Liver (tissue), 9 donors: ENCODE measurements around the gene ZNRF2. TPM values are rescaled to one million over a fixed set of nuclear protein-coding genes. Genes with fewer than 3 reads are reported as not detected.

Source experiments
- DNase-seq: peaks from one replicate; pipeline ENCODE4 v3.0.0-alpha.2; 2017; ENCODE audit warnings: low spot score
- H3K27ac ChIP-seq, 2 donors: one replicate each; pipeline ENCODE4 v1.7.0; 2013; ENCODE audit warnings: inconsistent platforms in 2 of 2, low read length in 2 of 2, control low read depth in 1 of 2, low read depth in 1 of 2, mild to moderate bottlenecking in 1 of 2
- H3K27me3 ChIP-seq, 4 donors: one replicate each; pipeline versions ENCODE4 v1.6.1 to v1.7.0; 2013; ENCODE audit warnings: low read length in 3 of 4, inconsistent platforms in 1 of 4, mild to moderate bottlenecking in 1 of 4, moderate library complexity in 1 of 4; ENCODE audit not compliant: control insufficient read depth in 4 of 4, insufficient read depth in 4 of 4
- H3K36me3 ChIP-seq, 4 donors: one replicate each; pipeline versions ENCODE4 v1.6.1 to v1.7.0; 2013; ENCODE audit warnings: low read length in 3 of 4, mild to moderate bottlenecking in 3 of 4, low read depth in 1 of 4, moderate library complexity in 1 of 4; ENCODE audit not compliant: control insufficient read depth in 4 of 4, insufficient read depth in 3 of 4
- H3K4me1 ChIP-seq, 4 donors: one replicate each; pipeline versions ENCODE4 v1.6.1 to v1.7.0; 2013; ENCODE audit warnings: low read length in 3 of 4, mild to moderate bottlenecking in 3 of 4, moderate library complexity in 1 of 4; ENCODE audit not compliant: control insufficient read depth in 4 of 4, insufficient read depth in 4 of 4
- H3K4me3 ChIP-seq, 3 donors: one replicate each; pipeline versions ENCODE4 v1.6.1 to v1.7.0; 2013; ENCODE audit warnings: low read length in 3 of 3, control low read depth in 1 of 3, low read depth in 1 of 3, mild to moderate bottlenecking in 1 of 3
- H3K9ac ChIP-seq, 2 donors: one replicate each; pipeline ENCODE4 v1.7.0; 2013; ENCODE audit warnings: low read length in 2 of 2, mild to moderate bottlenecking in 2 of 2, moderate library complexity in 2 of 2, control low read depth in 1 of 2, low read depth in 1 of 2
- H3K9me3 ChIP-seq, 4 donors: one replicate each; pipeline versions ENCODE4 v1.6.1 to v1.7.0; 2013; ENCODE audit warnings: low read length in 3 of 4; ENCODE audit not compliant: control insufficient read depth in 4 of 4
- ATF3 ChIP-seq: IDR thresholded peaks from 2 replicates; pipeline ENCODE4 v1.6.1; 2016; ENCODE audit warnings: antibody characterized with exemption
- CTCF ChIP-seq: fragments of 150-350 bp; IDR thresholded peaks from 2 replicates; pipeline ENCODE4 v1.5.1; 2017; ENCODE audit warnings: improper control_type of control experiment, low read depth, low read length; ENCODE audit not compliant: missing input control
- EGR1 ChIP-seq, 2 donors: IDR thresholded peaks; 2 replicates each; pipeline ENCODE4 v1.6.1; 2016 to 2018; ENCODE audit warnings: antibody characterized with exemption in 2 of 2, low read depth in 2 of 2
- FOXA1 ChIP-seq: IDR thresholded peaks from 2 replicates; pipeline ENCODE4 v1.6.1; 2016; ENCODE audit warnings: antibody characterized with exemption
- FOXA2 ChIP-seq: IDR thresholded peaks from 2 replicates; pipeline ENCODE4 v1.6.1; 2016; ENCODE audit warnings: antibody characterized with exemption
- GABPA ChIP-seq, 2 donors: IDR thresholded peaks in 1 of 2; conservative IDR thresholded peaks in 1 of 2; 2 replicates each; pipeline ENCODE4 v1.6.1; 2016; ENCODE audit warnings: antibody characterized with exemption in 2 of 2, mild to moderate bottlenecking in 1 of 2, moderate library complexity in 1 of 2
- HNF4A ChIP-seq, 2 donors: conservative IDR thresholded peaks; 2 replicates each; pipeline ENCODE4 v1.6.1; 2016; ENCODE audit warnings: antibody characterized with exemption in 2 of 2, mild to moderate bottlenecking in 2 of 2
- HNF4G ChIP-seq: IDR thresholded peaks from 2 replicates; pipeline ENCODE4 v1.6.1; 2016; ENCODE audit warnings: antibody characterized with exemption
- JUND ChIP-seq, 2 donors: IDR thresholded peaks; 2 replicates each; pipeline ENCODE4 v1.6.1; 2016; ENCODE audit warnings: antibody characterized with exemption in 2 of 2
- NR2F2 ChIP-seq: IDR thresholded peaks from 2 replicates; pipeline ENCODE4 v1.6.1; 2016; ENCODE audit warnings: antibody characterized with exemption
- RAD21 ChIP-seq, 2 donors: IDR thresholded peaks; 2 replicates each; pipeline ENCODE4 v1.6.1; 2016; ENCODE audit warnings: antibody characterized with exemption in 2 of 2, mild to moderate bottlenecking in 2 of 2
- REST ChIP-seq: IDR thresholded peaks from 2 replicates; pipeline ENCODE4 v1.6.1; 2016; ENCODE audit warnings: antibody characterized with exemption, mild to moderate bottlenecking
- RXRA ChIP-seq, 2 donors: IDR thresholded peaks; 2 replicates each; pipeline ENCODE4 v1.6.1; 2017 to 2018; ENCODE audit warnings: antibody characterized with exemption in 2 of 2, mild to moderate bottlenecking in 1 of 2
- SP1 ChIP-seq: IDR thresholded peaks from 2 replicates; pipeline ENCODE4 v1.6.1; 2018; ENCODE audit warnings: antibody characterized with exemption, mild to moderate bottlenecking
- TAF1 ChIP-seq: conservative IDR thresholded peaks from 2 replicates; pipeline ENCODE4 v1.6.1; 2016; ENCODE audit warnings: antibody characterized with exemption, mild to moderate bottlenecking
- YY1 ChIP-seq: IDR thresholded peaks from 2 replicates; pipeline ENCODE4 v1.6.1; 2016; ENCODE audit warnings: antibody characterized with exemption, mild to moderate bottlenecking
- WGBS: extraction: QIAGEN DNeasy Blood & Tissue Kit; methylation state at CpG from one replicate; pipeline ENCODE4 v1.1.7; 2013; 5-methylcytosine and 5-hydroxymethylcytosine counted together
- polyA plus RNA-seq, 2 donors: library from polyadenylated mRNA; stranded (reverse) in 1 of 2; unstranded in 1 of 2; fragments of 200-250 nt in 1 of 2; fragments of >200 nt in 1 of 2; fragmentation: Nextera tagmentation in 1 of 2; extraction: Ambion mirVana in 1 of 2; gene quantifications; one replicate each; pipeline versions ENCODE4 v1.2.1 to v1.2.3, GENCODE V29; 2013 to 2015
- total RNA-seq, 2 donors: library from RNA; depleted of rRNA; stranded (reverse); fragments of >200 nt; gene quantifications; one replicate each; pipeline ENCODE4 v1.2.3, GENCODE V29; 2014
- TF ChIP-seq, protein P1 (sequence below): IDR thresholded peaks from 2 replicates; pipeline ENCODE4 v1.6.1; 2016; ENCODE audit warnings: antibody characterized with exemption
- TF ChIP-seq, protein P2 (sequence below): IDR thresholded peaks from 2 replicates; pipeline ENCODE4 v1.6.1; 2016; ENCODE audit warnings: antibody characterized with exemption
- donor health status: healthy.
- donor health status: healthy.
- donor health status: healthy.
- donor health status: healthy.
- donor health status: healthy.

Gene ZNRF2
- total and polyA plus RNA-seq, 4 donors, result 6.9 to 30.0 (median 12.7) TPM

DNA sequence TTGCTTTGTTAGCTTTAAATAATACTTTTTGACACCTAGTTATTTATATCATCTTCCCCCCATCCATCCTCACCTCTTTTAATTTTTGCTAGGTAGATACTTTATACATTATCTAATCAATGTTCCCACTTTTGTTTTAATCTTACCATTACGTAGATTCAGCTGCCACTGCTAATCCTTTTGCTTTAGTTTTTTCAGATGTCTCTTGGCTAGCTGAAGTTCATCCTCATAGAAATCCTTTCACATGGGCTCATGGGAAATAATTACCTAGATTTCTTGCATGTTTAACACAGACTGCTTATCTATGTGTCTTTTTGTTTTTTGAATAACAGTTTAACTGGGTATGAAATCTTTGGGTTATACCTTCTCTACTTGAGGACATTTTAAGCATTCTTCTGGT lies 60.1 kb downstream of the ZNRF2 start:
- no peaks in the 10 kb centered on the region for H3K27me3 ChIP-seq

More for the DNA sequence above, 60.1 kb downstream of the ZNRF2 start:
- no peak overlapping the region for H3K27ac ChIP-seq
- WGBS, result 76% methylated on average over 1 of the region's 1 CpG
- H3K4me1 ChIP-seq, result peaks cover 0 to 4% (median 2%) of the 10 kb centered on the region in 4 donors
- H3K9ac ChIP-seq, result no peak overlapping the region
- TF ChIP-seq FOXA2 (no peak), HNF4A (conservative IDR thresholded peaks at IDR 0.05) (no peak), HNF4G (no peak), ATF3 (no peak), JUND (IDR thresholded peaks at IDR 0.05) (no peak), EGR1 (IDR thresholded peaks at IDR 0.05; ENCODE audit: low read depth in 2 of 2) (no peak), RAD21 (IDR thresholded peaks at IDR 0.05) (no peak), RXRA (IDR thresholded peaks at IDR 0.05) (no peak), FOXA1 (no peak), REST (no peak), YY1 (no peak), GABPA (IDR thresholded peaks at IDR 0.05 in 1 of 2, conservative IDR thresholded peaks at IDR 0.05 in 1 of 2) (no peak), SP1 (no peak), TAF1 (no peak), NR2F2 (no peak), CTCF (no peak)
- TF ChIP-seq, protein P1, sequence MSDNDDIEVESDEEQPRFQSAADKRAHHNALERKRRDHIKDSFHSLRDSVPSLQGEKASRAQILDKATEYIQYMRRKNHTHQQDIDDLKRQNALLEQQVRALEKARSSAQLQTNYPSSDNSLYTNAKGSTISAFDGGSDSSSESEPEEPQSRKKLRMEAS, result no peak
- TF ChIP-seq, protein P2, sequence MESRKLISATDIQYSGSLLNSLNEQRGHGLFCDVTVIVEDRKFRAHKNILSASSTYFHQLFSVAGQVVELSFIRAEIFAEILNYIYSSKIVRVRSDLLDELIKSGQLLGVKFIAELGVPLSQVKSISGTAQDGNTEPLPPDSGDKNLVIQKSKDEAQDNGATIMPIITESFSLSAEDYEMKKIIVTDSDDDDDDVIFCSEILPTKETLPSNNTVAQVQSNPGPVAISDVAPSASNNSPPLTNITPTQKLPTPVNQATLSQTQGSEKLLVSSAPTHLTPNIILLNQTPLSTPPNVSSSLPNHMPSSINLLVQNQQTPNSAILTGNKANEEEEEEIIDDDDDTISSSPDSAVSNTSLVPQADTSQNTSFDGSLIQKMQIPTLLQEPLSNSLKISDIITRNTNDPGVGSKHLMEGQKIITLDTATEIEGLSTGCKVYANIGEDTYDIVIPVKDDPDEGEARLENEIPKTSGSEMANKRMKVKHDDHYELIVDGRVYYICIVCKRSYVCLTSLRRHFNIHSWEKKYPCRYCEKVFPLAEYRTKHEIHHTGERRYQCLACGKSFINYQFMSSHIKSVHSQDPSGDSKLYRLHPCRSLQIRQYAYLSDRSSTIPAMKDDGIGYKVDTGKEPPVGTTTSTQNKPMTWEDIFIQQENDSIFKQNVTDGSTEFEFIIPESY, result no peak
- no peaks in the 10 kb centered on the region for H3K36me3 ChIP-seq
- DNase-seq, result no peak
- no peaks in the 10 kb centered on the region for H3K9me3 ChIP-seq
- no peak overlapping the region for H3K4me3 ChIP-seq
